CD1c-positive myeloid dendritic cell (primary cell): Measurements from ENCODE around the gene FHIT.

Source experiments
- DNase-seq: peaks from one replicate; pipeline ENCODE4 v3.0.0-alpha.2; 2016; ENCODE audit errors: extremely low spot score

FHIT gene

DNA sequence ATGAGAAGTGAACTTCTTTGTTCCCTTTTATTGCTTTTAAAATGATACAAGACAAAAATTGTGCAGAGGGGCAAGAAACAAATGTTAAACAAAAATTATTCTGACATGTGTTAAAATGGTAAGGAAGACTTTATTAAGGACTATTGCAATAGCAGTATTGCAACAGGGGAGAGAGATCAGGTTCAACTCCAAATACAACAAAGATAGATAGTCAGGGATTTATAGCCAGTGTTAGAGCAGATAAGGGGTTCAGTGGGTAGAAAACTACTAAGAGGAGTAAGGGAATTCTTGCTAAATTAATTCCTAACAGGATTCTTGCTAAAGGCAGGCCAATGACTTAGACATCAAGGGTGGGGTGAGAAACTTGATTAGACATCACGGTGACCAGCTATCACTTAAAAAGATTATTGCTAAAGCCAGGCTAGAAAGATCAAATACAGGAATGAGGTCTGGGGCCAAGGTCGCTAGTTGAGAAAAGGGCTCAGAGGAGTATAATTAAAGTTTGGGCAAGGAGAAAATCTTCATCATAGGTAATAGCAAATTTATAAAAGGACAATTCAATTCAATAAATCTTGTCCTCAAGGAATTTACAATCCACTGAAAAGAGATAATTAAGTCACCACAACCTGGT is 81.5 kb downstream of the FHIT start:
- no peak for DNase-seq

DNA sequence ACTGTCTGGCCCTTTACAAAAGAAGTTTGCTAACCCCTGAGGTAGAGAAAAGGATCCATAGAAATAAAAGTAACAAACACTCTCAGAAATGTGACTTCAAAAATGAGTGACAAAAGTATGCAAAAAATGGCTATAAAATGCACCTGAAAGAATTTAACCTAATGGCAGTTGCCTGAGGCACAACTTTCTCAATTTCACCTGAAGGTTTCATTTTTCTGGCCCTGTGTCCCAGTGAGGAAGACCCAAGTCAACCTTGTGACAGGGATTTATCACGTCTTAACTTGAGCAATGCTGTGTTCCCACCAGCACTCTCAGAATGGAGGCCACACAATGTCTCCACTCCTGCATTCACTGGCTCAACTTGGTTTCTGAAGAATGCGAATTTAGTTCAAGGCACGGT is 83.0 kb downstream of the FHIT start:
- DNase-seq: no peak

DNA sequence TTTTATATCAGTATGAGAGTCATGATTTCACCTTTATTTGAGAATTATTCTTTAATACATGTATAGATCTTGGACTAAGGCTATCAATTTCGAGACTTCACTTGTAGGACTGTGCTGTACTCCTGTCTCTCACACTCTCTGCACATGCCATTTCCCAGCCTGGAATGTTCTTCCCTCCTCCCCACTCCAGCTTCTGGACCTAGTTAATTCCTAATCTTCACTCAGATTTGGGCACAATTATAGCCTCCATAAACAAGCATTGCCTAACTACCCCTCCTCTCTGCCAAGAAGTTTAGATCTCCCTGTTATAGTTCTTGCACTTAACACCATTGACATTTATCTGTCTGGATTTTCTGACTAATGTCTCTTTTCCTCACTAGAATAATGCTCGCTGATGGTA is 88.3 kb downstream of the FHIT start:
- no peak for DNase-seq

DNA sequence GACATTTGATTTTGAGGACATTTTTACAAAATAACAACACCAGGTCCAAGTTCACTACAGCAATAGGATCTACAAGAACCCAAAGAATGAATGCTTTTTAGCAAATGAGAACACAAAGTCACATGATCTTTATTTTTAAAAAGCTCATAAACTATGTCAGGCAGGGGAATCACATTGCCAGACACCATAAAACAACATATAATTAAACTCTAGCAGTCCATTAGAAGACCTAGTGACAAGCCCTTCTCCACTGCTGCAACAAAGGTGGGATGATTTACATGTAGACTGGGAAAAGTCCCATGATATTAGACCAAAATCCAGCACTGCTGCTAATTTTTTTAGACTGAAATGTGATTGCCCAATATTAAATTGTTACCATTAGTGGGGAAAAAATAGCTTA is 92.6 kb downstream of the FHIT start:
- DNase-seq: no peak

DNA sequence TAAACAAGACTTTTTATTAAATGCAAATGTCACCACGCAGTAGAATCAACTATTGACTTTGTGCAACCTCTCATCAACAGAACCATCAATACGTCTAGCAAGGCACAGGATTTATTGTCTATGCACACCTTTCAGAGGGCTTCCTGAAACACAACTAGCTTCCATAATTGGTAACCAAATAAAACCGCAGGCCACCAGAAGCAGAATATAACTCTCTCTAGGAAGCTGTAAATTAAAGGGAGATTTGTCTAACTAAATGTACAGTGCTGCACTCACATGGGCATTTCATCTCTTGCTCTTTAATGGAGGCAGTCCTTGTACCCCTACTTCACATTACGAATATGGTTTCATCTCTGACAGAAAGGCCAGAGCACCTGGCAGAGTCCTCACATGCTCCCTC is 93.0 kb downstream of the FHIT start:
- DNase-seq: no peak

DNA sequence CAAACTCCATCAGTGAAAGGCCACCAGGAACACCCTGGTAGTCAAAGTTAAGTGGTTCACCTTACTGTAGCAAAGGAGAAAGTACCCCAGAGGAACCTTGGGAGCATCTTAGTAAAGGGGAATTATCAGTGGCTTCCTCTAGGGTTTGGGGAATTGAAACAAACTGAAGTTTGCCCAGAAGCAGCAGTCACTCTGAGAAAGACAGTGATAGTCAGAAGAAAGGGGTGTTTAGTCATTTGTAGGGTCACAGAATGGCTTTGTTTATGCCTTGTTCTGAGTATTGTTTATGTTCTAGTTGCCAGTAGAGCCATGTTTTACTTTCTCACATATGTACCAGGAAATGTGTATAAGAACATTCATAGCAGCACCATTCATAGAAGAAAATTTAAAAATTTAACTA is 93.8 kb downstream of the FHIT start:
- peak; percentile 29 for DNase-seq

DNA sequence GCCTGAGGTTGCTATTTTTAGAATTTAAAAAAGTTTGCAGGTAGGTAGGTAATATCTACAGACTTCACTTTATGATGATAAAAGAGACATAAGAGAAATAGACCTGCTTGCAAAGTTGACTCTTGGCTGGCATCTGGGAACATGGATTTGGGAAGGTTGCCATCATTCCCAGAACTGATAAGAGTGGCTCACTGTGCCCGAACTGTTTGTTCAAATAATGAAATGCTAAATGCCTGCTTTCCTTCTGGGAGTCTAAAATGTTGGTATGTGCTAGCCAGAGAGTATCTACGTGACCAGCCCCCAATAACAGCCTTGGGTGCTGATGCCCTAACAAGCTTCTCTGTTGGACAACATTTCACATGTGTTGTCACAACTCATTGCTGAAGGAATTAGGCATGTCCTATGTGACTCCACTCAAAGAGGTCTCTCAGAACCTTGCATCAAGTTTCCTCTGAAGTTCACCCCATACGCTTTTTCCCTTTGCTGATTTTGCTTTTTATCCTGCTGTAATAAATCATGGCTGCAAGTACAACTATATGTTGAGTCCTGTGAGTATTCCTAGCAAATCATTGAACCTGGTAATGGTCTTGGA is 95.5 kb downstream of the FHIT start:
- no peak for DNase-seq

DNA sequence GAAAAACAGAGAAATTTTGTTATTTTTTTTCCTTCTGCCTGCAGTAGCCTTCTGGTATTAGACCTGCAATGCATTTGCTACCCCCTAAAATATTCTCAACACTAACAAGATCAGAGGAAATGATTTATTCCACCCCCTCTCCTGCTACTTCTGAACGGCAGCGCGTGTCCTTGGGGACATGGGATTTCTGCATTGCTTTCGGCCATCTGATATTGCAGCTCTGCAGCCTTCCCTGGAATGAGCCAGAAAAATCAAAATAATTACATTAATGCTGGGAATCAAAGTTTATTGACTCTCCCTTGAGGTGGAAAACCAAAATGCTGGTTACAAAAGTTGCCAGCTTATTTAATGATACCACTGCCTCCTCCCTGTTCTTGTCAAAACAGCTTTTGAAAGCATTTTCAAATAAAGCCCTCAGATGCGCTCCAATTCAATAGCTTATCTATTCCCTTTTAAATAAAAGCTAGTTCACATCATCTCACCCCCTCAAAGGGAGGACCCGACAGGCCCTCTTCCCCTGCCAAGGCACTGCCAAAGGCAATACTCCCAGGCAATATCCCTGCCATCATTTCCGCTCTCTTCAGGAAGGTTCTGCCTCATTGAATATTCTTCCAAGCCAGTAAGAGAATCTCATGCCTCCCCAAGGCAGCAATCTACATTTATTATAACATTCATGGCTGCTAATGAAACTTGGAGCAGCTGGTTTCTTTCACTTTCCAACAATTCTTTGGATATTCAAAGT is 96.6 kb downstream of the FHIT start:
- no peak for DNase-seq

DNA sequence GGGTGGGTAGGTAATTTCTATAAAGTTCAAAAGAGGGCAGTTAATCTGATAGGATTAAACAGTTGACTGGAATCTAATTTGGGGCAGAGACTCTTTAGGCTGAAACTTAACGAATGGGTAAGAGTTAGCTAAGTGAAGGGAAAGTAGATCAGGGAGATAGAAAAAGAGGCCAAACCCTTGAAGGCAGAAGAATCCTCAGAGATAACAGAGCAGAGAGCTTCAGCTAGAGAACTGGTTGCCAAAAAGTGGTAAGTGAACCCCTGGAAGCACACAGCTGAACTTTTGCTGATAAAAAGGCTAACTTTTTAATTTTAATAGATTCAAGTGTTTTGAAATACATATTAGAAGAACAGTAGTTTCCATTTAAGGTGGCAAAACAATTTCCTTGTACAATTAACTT is 99.2 kb downstream of the FHIT start:
- no peak for DNase-seq

DNA sequence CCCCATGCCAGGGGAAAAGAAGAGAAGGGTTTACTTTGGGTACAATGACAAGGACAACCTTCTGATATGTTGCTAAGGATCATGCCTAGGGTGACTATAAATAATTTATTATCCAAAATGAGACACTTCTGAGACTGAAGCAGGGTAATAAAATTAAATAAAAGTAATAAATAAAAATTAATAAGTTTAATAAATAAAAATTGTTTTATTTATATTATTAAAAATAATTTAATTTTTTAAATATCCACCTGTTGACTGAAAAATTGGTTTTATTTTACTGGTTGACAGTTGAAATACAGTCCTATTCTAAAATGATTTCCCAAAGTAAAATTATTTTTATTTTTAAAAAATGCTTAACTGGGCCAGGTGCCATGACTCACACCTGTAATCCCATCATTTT is 102.0 kb downstream of the FHIT start:
- no peak for DNase-seq

DNA sequence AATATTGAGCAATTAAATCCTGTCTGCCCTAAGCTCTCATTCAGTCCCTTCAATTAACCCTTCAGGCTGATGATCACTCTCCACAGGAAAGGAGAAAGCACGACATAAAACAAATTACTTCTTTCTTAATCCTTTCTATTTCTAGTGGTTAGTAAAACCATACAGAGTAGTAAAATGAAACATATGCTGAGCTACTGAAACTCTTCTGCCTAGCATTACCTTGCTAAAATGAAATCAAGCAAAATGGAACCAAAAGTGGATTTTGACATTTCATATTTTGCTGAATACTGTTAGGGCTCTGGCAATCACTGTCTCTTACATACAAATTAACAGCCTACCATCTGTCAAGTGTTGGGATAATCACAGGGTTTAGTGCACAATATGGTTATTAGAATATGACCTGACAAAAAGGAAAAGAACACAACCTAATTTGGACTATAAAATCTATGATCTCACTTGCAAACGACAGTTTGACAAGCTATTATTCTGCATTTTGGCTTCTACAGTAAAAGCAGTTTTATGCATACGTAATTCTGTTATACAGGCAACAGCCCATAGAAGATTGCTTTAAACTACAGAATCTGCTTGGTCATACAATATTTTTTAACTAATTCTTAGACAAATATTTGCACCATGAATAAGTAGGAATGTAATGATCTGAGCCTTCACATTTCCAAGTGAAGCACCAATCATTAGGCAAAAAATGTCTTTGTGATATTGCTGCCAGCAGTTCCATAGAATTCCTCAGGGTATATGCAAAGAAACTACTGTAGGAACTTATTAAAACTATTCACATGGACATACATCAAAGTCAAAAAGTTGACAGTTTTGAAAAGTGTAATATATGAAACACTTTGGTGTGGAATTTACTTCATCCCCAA is 105.0 kb downstream of the FHIT start:
- no peak for DNase-seq

DNA sequence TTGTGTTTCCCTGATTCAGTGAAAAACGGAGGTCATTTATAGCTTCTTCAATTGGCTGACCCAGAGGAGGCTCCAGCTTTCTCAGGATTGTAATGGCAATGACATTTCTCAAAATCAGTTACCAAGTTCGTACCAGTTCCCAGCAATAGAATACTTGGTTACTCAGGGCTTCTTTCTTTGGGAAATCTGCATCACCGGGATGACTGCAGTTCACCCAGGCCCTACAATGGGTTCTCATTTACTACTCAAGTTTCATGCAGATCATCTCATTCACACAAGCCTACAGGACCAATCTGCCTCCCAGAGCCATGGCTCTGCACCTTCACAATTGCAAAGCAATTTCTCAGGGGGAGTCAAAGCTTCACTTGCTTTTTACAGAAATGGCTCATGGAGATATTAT is 109.6 kb downstream of the FHIT start:
- DNase-seq: no peak

DNA sequence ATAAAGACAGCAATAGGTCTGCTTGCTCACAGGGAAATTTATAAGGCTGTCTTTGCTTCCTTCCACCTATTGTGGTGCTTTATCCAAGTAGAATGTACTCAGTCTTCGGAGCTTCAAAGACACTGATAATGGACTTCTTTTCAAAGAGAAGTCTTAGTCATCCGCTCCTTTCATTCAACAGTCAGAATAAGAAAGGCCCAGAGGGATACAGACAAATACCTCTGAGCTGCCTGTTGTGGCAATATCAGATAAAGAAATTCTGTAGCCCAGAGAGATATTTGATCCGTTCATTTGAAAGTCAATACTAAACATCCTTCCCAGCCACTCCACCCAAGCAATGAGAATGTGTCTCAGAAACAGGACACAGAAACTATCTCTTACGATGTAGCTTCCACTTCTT is 110.0 kb downstream of the FHIT start:
- no peak for DNase-seq

DNA sequence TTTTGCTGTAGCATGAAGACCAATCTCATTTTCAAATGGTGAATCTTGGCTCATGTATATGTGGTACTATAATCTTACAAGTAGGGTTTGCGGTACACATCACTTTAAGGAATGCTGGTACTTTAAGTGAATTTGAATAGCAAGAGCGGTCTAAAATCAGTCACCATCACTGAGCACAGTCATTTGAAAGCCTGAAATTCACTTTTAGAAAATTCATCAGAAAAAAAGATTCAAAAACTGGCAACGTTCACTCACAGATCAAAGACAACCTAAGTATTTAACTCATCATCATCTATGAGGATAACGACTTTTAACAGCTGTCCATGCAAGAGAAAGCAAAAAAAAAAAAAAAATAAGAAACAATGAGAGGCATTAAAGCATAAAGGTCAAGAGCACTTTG is 111.6 kb downstream of the FHIT start:
- no peak for DNase-seq

DNA sequence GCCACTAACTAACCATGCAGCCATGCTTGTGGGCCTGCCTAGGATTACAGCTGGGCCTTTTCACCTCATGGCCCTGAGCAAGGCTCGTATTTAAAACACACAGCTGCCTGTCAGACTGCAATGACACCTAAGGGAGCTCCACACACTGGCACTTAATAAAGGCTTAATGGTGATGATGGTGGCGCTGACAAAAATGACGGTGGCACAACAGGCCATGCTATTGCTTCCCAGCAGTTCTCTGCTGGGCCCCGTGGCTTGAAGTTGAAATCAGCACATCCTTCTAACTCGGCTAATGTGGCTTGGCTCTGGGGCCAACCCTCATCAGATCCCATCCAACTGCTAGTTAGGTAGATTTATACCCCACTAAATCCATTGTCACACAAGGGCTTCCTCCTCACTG is 112.9 kb downstream of the FHIT start:
- DNase-seq: no peak

DNA sequence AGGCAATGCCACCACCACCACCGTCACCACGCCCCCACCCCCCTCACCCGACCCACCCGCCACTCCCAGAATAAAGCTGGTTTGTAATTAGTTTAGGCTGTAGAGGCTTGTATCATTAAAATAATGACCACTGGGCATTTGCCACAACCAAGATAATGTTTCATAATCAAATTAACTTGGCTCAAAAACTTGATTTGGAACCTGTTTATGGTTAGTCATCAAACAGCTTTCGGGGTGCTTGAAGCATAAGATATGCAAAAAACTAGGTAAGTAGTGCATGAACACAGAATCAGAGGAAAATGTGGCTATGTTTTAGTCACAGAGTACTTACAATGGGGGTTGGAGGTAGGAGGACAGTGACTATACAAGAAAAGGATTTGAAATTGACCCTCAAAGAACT is 115.1 kb downstream of the FHIT start:
- no peak for DNase-seq

DNA sequence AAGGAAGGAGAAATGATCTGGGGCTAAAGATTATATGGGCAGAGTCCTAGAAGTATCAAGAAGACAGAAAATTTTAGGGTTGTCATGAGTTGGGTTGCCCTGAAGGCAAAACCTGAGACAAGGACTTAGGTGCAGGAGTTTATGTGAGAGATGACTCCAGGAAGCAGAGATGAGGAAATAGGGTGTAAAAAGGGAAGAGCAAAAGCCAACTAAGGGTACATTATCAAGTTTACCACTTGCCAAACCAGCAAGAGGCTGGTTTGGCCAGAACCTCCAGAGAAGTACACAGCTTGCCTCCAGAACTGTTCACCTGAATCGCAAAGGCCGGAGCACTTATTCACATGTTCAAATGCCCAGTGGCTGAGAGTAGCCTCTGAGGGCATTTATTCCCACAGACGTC is 116.7 kb downstream of the FHIT start:
- DNase-seq: no peak

DNA sequence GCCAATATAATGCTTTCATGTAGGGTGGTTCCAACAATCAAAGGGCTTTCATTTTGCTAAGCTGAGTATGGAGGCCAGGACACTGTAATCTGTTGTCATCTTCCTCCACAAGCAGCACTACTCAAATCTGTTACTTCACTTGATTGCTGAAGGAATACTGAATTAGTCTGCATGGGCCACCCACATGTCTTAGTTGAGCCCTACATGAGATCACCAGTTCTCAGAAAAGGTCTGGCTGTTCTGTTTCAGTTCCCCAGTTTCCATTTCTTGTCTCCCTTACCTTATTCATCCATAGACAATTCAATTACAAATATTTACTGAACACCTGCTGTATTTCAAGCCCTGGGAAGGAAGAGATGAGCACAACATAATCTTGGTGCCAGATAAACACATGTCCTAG is 119.2 kb downstream of the FHIT start:
- DNase-seq: peak; percentile 41

DNA sequence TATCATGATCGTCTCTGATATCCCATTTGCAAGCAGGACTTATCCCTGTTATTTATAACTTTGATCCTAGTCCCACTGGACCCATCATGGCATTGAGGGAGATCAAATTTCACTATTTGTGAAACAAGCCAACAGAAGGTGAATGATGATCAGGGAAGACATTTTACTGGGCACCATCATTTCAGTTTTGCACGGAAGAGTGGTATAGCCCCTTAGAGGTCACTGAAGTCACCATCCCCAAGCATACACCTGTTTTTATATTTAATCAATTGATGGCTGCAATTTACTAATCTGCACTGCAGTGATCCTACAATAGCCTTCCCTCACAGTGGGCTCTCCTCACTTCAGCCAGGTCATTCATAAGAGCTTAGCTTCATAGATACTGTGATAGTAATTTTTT is 132.4 kb downstream of the FHIT start:
- DNase-seq: no peak

DNA sequence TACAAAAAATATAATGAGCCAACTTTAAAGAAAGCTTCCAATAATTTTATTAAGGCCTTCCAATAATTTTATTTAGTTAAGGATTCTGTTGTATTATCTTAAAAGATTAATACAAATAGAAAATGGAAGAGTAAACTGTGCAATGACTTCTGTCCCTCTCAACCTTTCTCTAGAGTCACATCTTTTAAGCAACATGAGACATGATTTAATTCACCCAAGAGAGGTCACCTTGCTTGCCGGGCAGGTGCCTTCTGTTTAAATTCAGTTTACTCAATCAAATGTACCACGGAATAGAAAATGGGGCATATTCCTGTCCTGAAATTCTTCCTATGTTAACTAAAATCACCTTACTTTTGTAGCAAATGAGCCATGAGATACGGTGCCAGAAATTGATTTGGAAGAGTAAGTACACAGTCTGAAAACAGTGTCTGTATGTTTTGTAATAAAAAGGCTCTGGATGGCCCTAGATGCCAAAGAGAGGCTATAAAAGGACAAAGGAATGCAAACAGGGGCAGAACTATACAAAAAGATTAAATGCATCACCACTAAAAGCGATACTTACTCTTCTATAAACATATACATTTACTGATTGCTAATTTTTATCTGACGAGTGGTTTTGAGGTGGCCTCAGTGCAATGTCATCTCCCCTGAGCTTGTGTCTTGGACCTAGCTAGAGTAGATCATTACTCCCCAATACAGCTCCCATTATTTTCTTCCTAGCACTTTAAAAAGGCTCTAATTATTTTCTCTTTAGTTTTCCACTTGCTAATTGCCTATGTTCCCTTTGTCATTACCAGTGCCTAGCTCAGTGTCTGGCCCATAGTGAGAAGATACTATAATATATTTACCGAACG is 134.0 kb downstream of the FHIT start:
- DNase-seq: no peak

DNA sequence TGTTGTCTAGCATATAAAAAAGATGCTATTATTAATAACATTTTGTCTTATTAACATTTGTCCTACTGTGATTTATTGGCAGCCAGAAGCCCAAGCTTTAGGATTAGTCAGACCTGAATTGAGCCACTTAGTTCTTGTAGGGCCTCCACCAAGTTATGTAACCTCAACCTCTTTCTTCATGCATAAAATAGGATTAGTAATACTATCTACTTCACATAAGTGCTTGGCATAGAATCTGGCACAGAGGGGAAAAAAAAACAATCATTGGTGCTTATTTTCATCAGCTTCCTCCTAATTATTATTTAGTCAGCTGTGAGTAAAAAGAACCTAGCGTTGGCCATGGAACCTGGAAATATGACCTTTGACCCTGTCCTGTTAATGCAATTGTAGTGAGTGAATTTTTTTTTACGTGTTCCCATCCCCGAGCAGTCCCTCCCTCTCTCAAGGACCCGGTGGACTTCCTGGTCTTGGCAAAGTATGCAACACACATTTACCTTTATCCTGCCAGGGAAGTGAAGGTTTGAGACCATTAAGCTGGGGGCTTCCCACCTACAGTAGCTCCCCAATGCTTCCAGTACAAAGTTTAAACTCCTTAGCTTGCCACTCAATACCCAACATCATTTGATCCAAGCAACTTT is 136.8 kb downstream of the FHIT start:
- no peak for DNase-seq
